Activated CD4-positive, alpha-beta T cell treated with anti-CD3 and anti-CD28 coated beads for 36 hours (primary cell): ENCODE data around the gene SERPINA5. TPM values are rescaled to one million over a fixed set of nuclear protein-coding genes. Genes with fewer than 3 reads are reported as not detected.

Experiments used
- total RNA-seq, 2 experiments: library from RNA; stranded (reverse); gene quantifications; one replicate each; pipeline ENCODE4 v1.2.3, GENCODE V29; 2021

The SERPINA5 gene
- total RNA-seq, 2 experiments from 2014 or later: not detected

Other genes with a start within 250 kb of the SERPINA5 start
- not detected for gene SERPINA2, start 214.7 kb upstream of the SERPINA5 start, total RNA-seq
- gene SERPINA1, start 192.8 kb upstream of the SERPINA5 start, total RNA-seq: 100 to 1,000 TPM; 102 to 140 TPM
- gene SERPINA11, start 128.6 kb upstream of the SERPINA5 start, total RNA-seq: not detected
- not detected for gene SERPINA9, start 105.2 kb upstream of the SERPINA5 start, total RNA-seq
- not detected for gene SERPINA12, start 72.0 kb upstream of the SERPINA5 start, total RNA-seq
- gene SERPINA4, start 20.0 kb upstream of the SERPINA5 start, total RNA-seq: not detected
- gene SERPINA3, start 31.0 kb downstream of the SERPINA5 start, total RNA-seq: not detected
- gene GSC, start 188.7 kb downstream of the SERPINA5 start, total RNA-seq: not detected